Uterine smooth muscle cell (primary cell): ENCODE results near the gene FOXL2NB. TPM values are rescaled to one million over a fixed set of nuclear protein-coding genes. Genes with fewer than 3 reads are reported as not detected.

Experiments
- total RNA-seq: library from RNA; depleted of rRNA; stranded (reverse); fragments of >200 nt; gene quantifications from 2 replicates; pipeline ENCODE4 v1.2.3, GENCODE V29; 2014

FOXL2NB gene
- 10.4 and 14.6 TPM in 2 replicates for total RNA-seq

GRCh38 chr3:138946663-138947494 is at the start of gene FOXL2NB, which contains the start of gene FOXL2:
TSS of gene FOXL2NB (plus strand) at chr3:138947217. CDS start at chr3:138947365, 148 bp downstream.
TSS of gene FOXL2 (minus strand) at chr3:138947137. CDS start at chr3:138946722, 415 bp downstream.

Other genes with a start within 250 kb of the FOXL2NB start
- gene PIK3CB, start 112.3 kb upstream of the FOXL2NB start, total RNA-seq: 14.4 and 15.5 TPM in 2 replicates
- 11.2 and 12.8 TPM in 2 replicates for gene FOXL2, start 80 bp upstream of the FOXL2NB start, total RNA-seq
- not detected in 2 replicates for gene PRR23A, start 59.1 kb downstream of the FOXL2NB start, total RNA-seq
- not detected in 2 replicates for gene PRR23B, start 73.7 kb downstream of the FOXL2NB start, total RNA-seq
- gene PRR23C, start 97.7 kb downstream of the FOXL2NB start, total RNA-seq: not detected in 2 replicates